HCT116 (cell line): ENCODE data around the gene OXTR. TPM values are rescaled to one million over a fixed set of nuclear protein-coding genes. Genes with fewer than 3 reads are reported as not detected.

Experiments
- ATAC-seq: fragments of 200-7000 bp; cut with Tn5 transposase; 2 replicates; pipeline ENCODE4 v1.9.1; 2020; ENCODE audit warnings: mild to moderate bottlenecking, moderate library complexity
- BruUV-seq: library from RNA; stranded (reverse); fragments of 400-500 nt; replicated peaks from 2 replicates; lab custom pipeline; 2021; lab: Mats Ljungman, UMichigan
- CTCF ChIA-PET: fragments of 300-600 bp; sonication (Branson Sonifier 250); formaldehyde crosslinking; loops from one replicate; lab custom pipeline; 2021; ENCODE audit warnings: antibody characterized with exemption; lab: Charles Lee
- POLR2A ChIA-PET: fragments of 300-600, 350-600 bp; sonication (Branson Sonifier 250); formaldehyde crosslinking; loops from one replicate; lab custom pipeline; 2021; ENCODE audit warnings: antibody characterized with exemption; lab: Charles Lee
- RAD21 ChIA-PET, 2 experiments: fragments of 300-600 bp; sonication (Branson Sonifier 250); formaldehyde crosslinking; loops; one replicate each; lab custom pipeline; 2023; ENCODE audit warnings: low total read pairs in 2 of 2; ENCODE audit not compliant: uncharacterized antibody in 2 of 2, unreplicated experiment in 2 of 2, low non-redundant PET in 1 of 2; lab: Charles Lee
- DNase-seq: peaks from one replicate; pipeline ENCODE4 v3.0.0-alpha.2; 2010; ENCODE audit warnings: low read depth, low spot score
- H2AFZ ChIP-seq: fragments of 200-600 bp; shearing (Covaris generic), sonication (generic); 2 replicates; pipeline ENCODE4 v1.6.1; 2017; ENCODE audit warnings: low read depth, mixed run types, mixed read lengths, antibody characterized with exemption, low read length; ENCODE audit not compliant: poor library complexity, severe bottlenecking
- H3K27ac ChIP-seq: 2 replicates; pipeline ENCODE4 v1.5.1; 2012; ENCODE audit warnings: low read depth, low read length
- H3K27me3 ChIP-seq: fragments of 200-600 bp; sonication (generic); 2 replicates; pipeline ENCODE4 v1.6.1; 2016; ENCODE audit warnings: mixed run types, low read length, mixed read lengths; ENCODE audit not compliant: insufficient read depth
- H3K36me3 ChIP-seq, 2 experiments: fragments of 200-500 bp in 1 of 2; fragments of 200-600 bp in 1 of 2; sonication (Bioruptor generic) in 1 of 2; sonication (generic) in 1 of 2; 2 replicates each; pipeline versions ENCODE4 v1.5.1 to v1.6.1; 2014 to 2016; ENCODE audit warnings: low read length in 2 of 2, inconsistent platforms in 1 of 2, mixed read lengths in 1 of 2, mixed run types in 1 of 2; ENCODE audit not compliant: insufficient read depth in 2 of 2, control insufficient read depth in 1 of 2
- H3K4me1 ChIP-seq, 2 experiments: fragments of 200-600 bp in 1 of 2; sonication (generic) in 1 of 2; 2 replicates each; pipeline versions ENCODE4 v1.5.1 to v1.6.1; 2012 to 2017; ENCODE audit warnings: low read length in 2 of 2, inconsistent platforms in 1 of 2, mild to moderate bottlenecking in 1 of 2, mixed read lengths in 1 of 2, mixed run types in 1 of 2, moderate library complexity in 1 of 2; ENCODE audit not compliant: insufficient read depth in 2 of 2, control insufficient read depth in 1 of 2
- H3K4me2 ChIP-seq: fragments of 200-600 bp; sonication (generic); 2 replicates; pipeline ENCODE4 v1.6.1; 2017; ENCODE audit warnings: mixed run types, low read length, mixed read lengths
- H3K4me3 ChIP-seq, 2 experiments: fragments of 200-600 bp in 1 of 2; sonication (generic) in 1 of 2; replicated peaks in 1 of 2; 2 replicates each; pipeline ENCODE4 v1.5.1; 2011 to 2016; ENCODE audit warnings: low read length in 2 of 2, control low read depth in 1 of 2, low read depth in 1 of 2, mild to moderate bottlenecking in 1 of 2, mixed read lengths in 1 of 2, mixed run types in 1 of 2
- H3K79me2 ChIP-seq: fragments of 200-600 bp; sonication (generic); 2 replicates; pipeline ENCODE4 v1.6.1; 2017; ENCODE audit warnings: mild to moderate bottlenecking, mixed run types, low read length, moderate library complexity, mixed read lengths; ENCODE audit not compliant: insufficient read depth
- H3K9ac ChIP-seq: fragments of 200-600 bp; sonication (generic); 2 replicates; pipeline ENCODE4 v1.6.1; 2016; ENCODE audit warnings: low read length, mixed read lengths
- H3K9me2 ChIP-seq: fragments of 200-600 bp; sonication (generic), shearing (Covaris generic); 2 replicates; pipeline ENCODE4 v1.6.1; 2017; ENCODE audit warnings: mixed run types, mild to moderate bottlenecking, moderate library complexity; ENCODE audit not compliant: insufficient read depth
- H3K9me3 ChIP-seq, 2 experiments: fragments of 200-500 bp in 1 of 2; fragments of 200-600 bp in 1 of 2; sonication (Bioruptor generic) in 1 of 2; sonication (generic) in 1 of 2; 2 replicates each; pipeline ENCODE4 v1.6.1; 2014 to 2017; ENCODE audit warnings: low read length in 2 of 2, mixed read lengths in 2 of 2, inconsistent platforms in 1 of 2, low read depth in 1 of 2, mild to moderate bottlenecking in 1 of 2, mixed run types in 1 of 2, moderate library complexity in 1 of 2; ENCODE audit not compliant: control insufficient read depth in 1 of 2, insufficient read depth in 1 of 2
- H4K20me1 ChIP-seq: fragments of 200-600 bp; sonication (generic), shearing (Covaris generic); 2 replicates; pipeline ENCODE4 v1.6.1; 2017; ENCODE audit warnings: mixed run types, mild to moderate bottlenecking, moderate library complexity; ENCODE audit not compliant: insufficient read depth
- CBX3 ChIP-seq: IDR thresholded peaks from 2 replicates; pipeline ENCODE4 v1.6.1; 2012; ENCODE audit warnings: low read depth
- CEBPB ChIP-seq: IDR thresholded peaks from 2 replicates; pipeline ENCODE4 v1.6.1; 2012; ENCODE audit warnings: low read depth
- CTCF ChIP-seq, 3 experiments: fragments of 200-600 bp in 1 of 3; sonication (generic) in 1 of 3; IDR thresholded peaks in 2 of 3; conservative IDR thresholded peaks in 1 of 3; 2 replicates each; pipeline ENCODE4 v1.5.1; 2012 to 2017; ENCODE audit warnings: low read depth in 2 of 3, low read length in 2 of 3, antibody characterized with exemption in 1 of 3, borderline replicate concordance in 1 of 3, control low read depth in 1 of 3, mild to moderate bottlenecking in 1 of 3, mixed read lengths in 1 of 3, mixed run types in 1 of 3, moderate library complexity in 1 of 3; ENCODE audit not compliant: insufficient read depth in 1 of 3
- EGR1 ChIP-seq: IDR thresholded peaks from 2 replicates; pipeline ENCODE4 v1.6.1; 2012; ENCODE audit warnings: low read depth
- ELF1 ChIP-seq: IDR thresholded peaks from 2 replicates; pipeline ENCODE4 v1.6.1; 2012; ENCODE audit warnings: low read depth, borderline replicate concordance
- EZH2 ChIP-seq: fragments of 200-600 bp; sonication (generic); IDR thresholded peaks from 2 replicates; pipeline ENCODE4 v1.6.1; 2017; ENCODE audit warnings: antibody characterized with exemption, mixed run types
- FOSL1 ChIP-seq: IDR thresholded peaks from 2 replicates; pipeline ENCODE4 v1.6.1; 2012; ENCODE audit warnings: low read depth
- JUND ChIP-seq: IDR thresholded peaks from 2 replicates; pipeline ENCODE4 v1.6.1; 2012
- MAX ChIP-seq: IDR thresholded peaks from 2 replicates; pipeline ENCODE4 v1.6.1; 2012
- POLR2AphosphoS5 ChIP-seq: IDR thresholded peaks from 2 replicates; pipeline ENCODE4 v1.6.1; 2011; ENCODE audit warnings: mild to moderate bottlenecking, low read depth, low read length, moderate library complexity
- RAD21 ChIP-seq: IDR thresholded peaks from 2 replicates; pipeline ENCODE4 v1.6.1; 2012; ENCODE audit warnings: low read depth, mild to moderate bottlenecking
- SIN3A ChIP-seq: IDR thresholded peaks from 2 replicates; pipeline ENCODE4 v1.6.1; 2012; ENCODE audit warnings: low read depth
- SRF ChIP-seq: IDR thresholded peaks from 2 replicates; pipeline ENCODE4 v1.6.1; 2012; ENCODE audit warnings: low read depth
- TCF7L2 ChIP-seq: IDR thresholded peaks from 2 replicates; pipeline ENCODE4 v1.7.0; 2011; ENCODE audit warnings: borderline replicate concordance, inconsistent platforms; ENCODE audit not compliant: insufficient read depth, insufficient read length; ENCODE audit errors: extremely low read depth
- YY1 ChIP-seq: IDR thresholded peaks from 2 replicates; pipeline ENCODE4 v1.6.1; 2011; ENCODE audit warnings: low read length, low read depth, moderate library complexity, mild to moderate bottlenecking; ENCODE audit not compliant: insufficient replicate concordance; ENCODE audit errors: extremely low read depth
- ZBTB33 ChIP-seq: IDR thresholded peaks from 2 replicates; pipeline ENCODE4 v1.6.1; 2011; ENCODE audit warnings: mild to moderate bottlenecking, low read length, moderate library complexity; ENCODE audit not compliant: insufficient replicate concordance; ENCODE audit errors: extremely low read depth
- ZFX ChIP-seq: fragments of 450-650 bp; IDR thresholded peaks from 2 replicates; pipeline ENCODE4 v1.6.1; 2017
- ZNF274 ChIP-seq: fragments of 200-500 bp; sonication (Bioruptor generic); IDR thresholded peaks from 2 replicates; pipeline ENCODE4 v1.6.1; 2014; ENCODE audit warnings: mild to moderate bottlenecking, low read depth, low read length, inconsistent platforms
- intact Hi-C: fragments of 100-400 bp; cut with micrococcal nuclease; formaldehyde crosslinking; loops from 2 replicates; pipeline ENCODE4 v1.10.0; 2022
- total RNA-seq: library from RNA; stranded (reverse); gene quantifications from one replicate; pipeline ENCODE4 v1.2.1, GENCODE V29; 2021; ENCODE audit not compliant: unreplicated experiment

Gene OXTR
- total RNA-seq, 1 experiment from 2014 or later, result 1.3 TPM

GRCh38 chr3:8727605-8728512 lies 41.6 kb downstream of the OXTR start:
- Histone ChIP-seq H3K27ac (no peak overlapping the region), H3K4me3 (no peak overlapping the region), H3K9me2 (no peaks in the 10 kb centered on the region), H3K4me2 (no peak overlapping the region), H3K4me1 (peaks cover 11 to 27% of the 10 kb centered on the region in 2 experiments), H4K20me1 (no peaks in the 10 kb centered on the region), H3K9ac (no peak overlapping the region), H2AFZ (no peak overlapping the region), H3K9me3 (no peaks in the 10 kb centered on the region), H3K79me2 (no peaks in the 10 kb centered on the region), H3K27me3 (no peaks in the 10 kb centered on the region), H3K36me3 (no peaks in the 10 kb centered on the region)
- intact Hi-C loops, result no loop called here
- ATAC-seq, result no peak
- BruUV-seq, result no TSS peak
- TF ChIP-seq CTCF (IDR thresholded peaks at IDR 0.05 in 2 of 3, conservative IDR thresholded peaks at IDR 0.05 in 1 of 3; ENCODE audit: borderline replicate concordance in 1 of 3, insufficient read depth in 1 of 3, low read depth in 2 of 3, low read length in 2 of 3) (no peak), TCF7L2 (no peak), POLR2AphosphoS5 (no peak), ELF1 (no peak), ZFX (no peak), CEBPB (no peak), YY1 (no peak), RAD21 (no peak), JUND (no peak), SIN3A (no peak), CBX3 (no peak), ZBTB33 (no peak), ZNF274 (no peak), EZH2 (no peak), EGR1 (no peak), FOSL1 (no peak), MAX (no peak), SRF (no peak)
- ChIA-PET RAD21 (no interaction called here), CTCF (interaction anchor here (1.6 kb wide), 1 partner anchor 14 kb away, joined by 5 read pairs; no protein-coding TSS in a partner anchor), POLR2A (no interaction called here)
- DNase-seq, result no peak
